ENCODE measurements around the gene NHS. TPM values are rescaled to one million over a fixed set of nuclear protein-coding genes. Genes with fewer than 3 reads are reported as not detected.

NHS gene
- polyA plus RNA-seq, 2 of the 4 experiments (the other 2 are of a cell fraction): 3.6 to 5.0 TPM

DNA sequence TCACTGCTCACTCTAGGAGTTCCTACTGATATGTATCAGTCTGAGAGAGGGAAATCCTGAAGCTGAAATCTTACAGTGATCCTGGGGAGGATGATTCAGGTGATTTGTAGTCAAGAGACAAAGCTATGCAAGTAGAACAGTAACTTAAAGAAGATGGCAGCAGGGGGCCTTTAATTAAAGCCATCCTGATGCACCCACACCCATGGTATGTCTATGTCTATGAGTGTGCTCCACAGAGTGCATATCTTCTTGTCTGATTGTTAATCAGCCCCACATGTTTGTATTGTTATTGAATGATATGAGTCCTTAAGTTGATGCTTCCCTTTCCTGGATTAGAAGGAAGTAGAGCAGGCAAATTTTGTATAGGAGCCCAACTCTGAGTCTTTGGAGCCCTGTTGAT, 78.8 kb downstream of the NHS start:
- TF ChIP-seq EHF (CRISPR knock-in tag; IDR thresholded peaks at IDR 0.05) (no peak), ZSCAN20 (CRISPR knock-in tag; IDR thresholded peaks at IDR 0.05) (no peak), CEBPB (IDR thresholded peaks at IDR 0.05) (no peak), PHF8 (IDR thresholded peaks at IDR 0.05; ENCODE audit: borderline replicate concordance, low read depth) (no peak), KDM5A (IDR thresholded peaks at IDR 0.05) (no peak), POLR2AphosphoS2 (conservative IDR thresholded peaks at IDR 0.05; ENCODE audit: low read length) (no peak), NPAS2 (CRISPR knock-in tag; IDR thresholded peaks at IDR 0.05; ENCODE audit: borderline replicate concordance) (no peak), GATA3 (IDR thresholded peaks at IDR 0.05; ENCODE audit: borderline replicate concordance) (no peak), JUNB (IDR thresholded peaks at IDR 0.05) (no peak)
- TF ChIP-seq, protein P1, sequence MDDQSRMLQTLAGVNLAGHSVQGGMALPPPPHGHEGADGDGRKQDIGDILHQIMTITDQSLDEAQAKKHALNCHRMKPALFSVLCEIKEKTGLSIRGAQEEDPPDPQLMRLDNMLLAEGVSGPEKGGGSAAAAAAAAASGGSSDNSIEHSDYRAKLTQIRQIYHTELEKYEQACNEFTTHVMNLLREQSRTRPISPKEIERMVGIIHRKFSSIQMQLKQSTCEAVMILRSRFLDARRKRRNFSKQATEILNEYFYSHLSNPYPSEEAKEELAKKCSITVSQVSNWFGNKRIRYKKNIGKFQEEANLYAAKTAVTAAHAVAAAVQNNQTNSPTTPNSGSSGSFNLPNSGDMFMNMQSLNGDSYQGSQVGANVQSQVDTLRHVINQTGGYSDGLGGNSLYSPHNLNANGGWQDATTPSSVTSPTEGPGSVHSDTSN (IDR thresholded peaks at IDR 0.05): no peak
- TF ChIP-seq, protein P2, sequence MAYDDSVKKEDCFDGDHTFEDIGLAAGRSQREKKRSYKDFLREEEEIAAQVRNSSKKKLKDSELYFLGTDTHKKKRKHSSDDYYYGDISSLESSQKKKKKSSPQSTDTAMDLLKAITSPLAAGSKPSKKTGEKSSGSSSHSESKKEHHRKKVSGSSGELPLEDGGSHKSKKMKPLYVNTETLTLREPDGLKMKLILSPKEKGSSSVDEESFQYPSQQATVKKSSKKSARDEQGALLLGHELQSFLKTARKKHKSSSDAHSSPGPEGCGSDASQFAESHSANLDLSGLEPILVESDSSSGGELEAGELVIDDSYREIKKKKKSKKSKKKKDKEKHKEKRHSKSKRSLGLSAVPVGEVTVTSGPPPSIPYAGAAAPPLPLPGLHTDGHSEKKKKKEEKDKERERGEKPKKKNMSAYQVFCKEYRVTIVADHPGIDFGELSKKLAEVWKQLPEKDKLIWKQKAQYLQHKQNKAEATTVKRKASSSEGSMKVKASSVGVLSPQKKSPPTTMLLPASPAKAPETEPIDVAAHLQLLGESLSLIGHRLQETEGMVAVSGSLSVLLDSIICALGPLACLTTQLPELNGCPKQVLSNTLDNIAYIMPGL (CRISPR knock-in tag; IDR thresholded peaks at IDR 0.05; ENCODE audit: borderline replicate concordance): no peak
- TF ChIP-seq, protein P3, sequence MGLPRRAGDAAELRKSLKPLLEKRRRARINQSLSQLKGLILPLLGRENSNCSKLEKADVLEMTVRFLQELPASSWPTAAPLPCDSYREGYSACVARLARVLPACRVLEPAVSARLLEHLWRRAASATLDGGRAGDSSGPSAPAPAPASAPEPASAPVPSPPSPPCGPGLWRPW (IDR thresholded peaks at IDR 0.05): no peak
- TF ChIP-seq, protein P4, sequence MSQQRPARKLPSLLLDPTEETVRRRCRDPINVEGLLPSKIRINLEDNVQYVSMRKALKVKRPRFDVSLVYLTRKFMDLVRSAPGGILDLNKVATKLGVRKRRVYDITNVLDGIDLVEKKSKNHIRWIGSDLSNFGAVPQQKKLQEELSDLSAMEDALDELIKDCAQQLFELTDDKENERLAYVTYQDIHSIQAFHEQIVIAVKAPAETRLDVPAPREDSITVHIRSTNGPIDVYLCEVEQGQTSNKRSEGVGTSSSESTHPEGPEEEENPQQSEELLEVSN (IDR thresholded peaks at IDR 0.05; ENCODE audit: borderline replicate concordance, low read depth): no peak
- Histone ChIP-seq H3K4me1 (peaks cover 11% of the 10 kb centered on the region; the same call in 2 of the 3 replicates), H3K4me3 (no peak overlapping the region), H3K27ac (no peak overlapping the region), H3K4me2 (no peak overlapping the region), H3K9me3 (no peaks in the 10 kb centered on the region)
- ATAC-seq (no peak), DNase-seq (ENCODE audit: low read depth in 1 of 2, low spot score in 1 of 2) (no peak), FAIRE-seq (no peak)
- POLR2A ChIA-PET: no interaction called here
- CTCF ChIA-PET: no interaction called here

DNA sequence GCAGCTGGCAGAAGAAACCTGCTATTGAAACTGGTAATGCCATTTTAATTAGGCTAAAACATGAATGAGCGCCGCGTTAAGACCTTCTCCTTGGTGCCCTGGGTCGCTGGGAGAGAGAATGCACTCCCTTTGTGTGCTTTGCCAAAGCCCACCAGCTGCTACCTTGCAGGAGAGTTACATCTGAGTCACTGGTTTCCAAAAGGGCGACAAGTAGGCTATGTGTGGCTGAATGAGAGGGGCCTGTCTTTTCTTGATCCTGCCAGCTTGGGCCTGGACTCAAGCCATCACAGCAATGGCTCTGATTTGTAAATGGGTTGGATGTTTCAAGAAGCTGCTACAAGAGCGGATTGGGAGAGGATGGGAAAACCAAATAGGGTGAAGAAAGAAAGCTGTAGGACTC, 81.5 kb downstream of the NHS start:
- FAIRE-seq (no peak), ATAC-seq (no peak), DNase-seq (ENCODE audit: low read depth in 1 of 2, low spot score in 1 of 2) (no peak)
- Histone ChIP-seq H3K4me2 (no peak overlapping the region), H3K27ac (no peak overlapping the region), H3K4me3 (no peak overlapping the region), H3K9me3 (no peaks in the 10 kb centered on the region), H3K4me1 (peaks cover 6% of the 10 kb centered on the region; the same call in 1 of the 3 replicates)
- TF ChIP-seq EHMT2 (IDR thresholded peaks at IDR 0.05; ENCODE audit: low read depth) (no peak), KDM5A (IDR thresholded peaks at IDR 0.05) (no peak), ZSCAN20 (CRISPR knock-in tag; IDR thresholded peaks at IDR 0.05) (no peak), RCOR1 (IDR thresholded peaks at IDR 0.05; ENCODE audit: low read depth, low read length) (no peak), MAZ (IDR thresholded peaks at IDR 0.05; ENCODE audit: borderline replicate concordance, low read depth, low read length) (no peak)
- 85% methylated on average over 6 of the region's 6 CpGs for WGBS (ENCODE audit: missing lambda C conversion rate)
- ChIA-PET CTCF (interaction anchor here (0.7 to 1.8 kb wide), 3 partner anchors 9 to 42 kb away, joined by 3 read pairs; no protein-coding TSS in a partner anchor), POLR2A (no interaction called here)

DNA sequence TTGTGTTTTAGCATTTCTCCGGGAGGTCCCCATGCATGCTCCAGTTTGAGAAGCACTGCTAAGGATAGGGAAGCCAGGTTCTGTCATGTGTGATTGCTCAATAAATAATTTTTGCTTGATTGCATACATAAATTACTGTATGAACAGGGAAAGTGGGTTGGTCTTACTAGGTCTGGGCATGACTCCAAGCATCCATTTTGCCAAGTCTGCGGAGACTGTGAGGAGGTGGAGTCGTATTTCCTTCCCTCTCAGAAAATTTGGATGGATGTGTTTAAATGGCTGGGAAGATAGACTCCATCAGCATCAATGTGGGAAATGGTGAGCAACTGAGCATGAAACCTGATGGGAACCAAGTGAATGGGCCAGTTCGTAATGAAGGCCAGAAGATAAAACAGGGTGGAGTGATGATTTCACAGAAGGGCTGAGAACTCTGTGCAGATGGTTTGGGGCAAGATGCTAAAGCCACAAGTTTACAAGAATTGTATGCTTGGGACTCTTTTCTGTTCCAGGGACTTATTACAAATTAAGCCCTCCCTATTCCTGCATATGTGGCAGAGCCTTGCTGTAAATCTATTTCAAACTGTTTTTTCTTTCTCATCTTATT, 84.1 kb downstream of the NHS start:
- Histone ChIP-seq H3K4me3 (no peak overlapping the region), H3K27ac (no peak overlapping the region), H3K4me1 (peaks cover 21% of the 10 kb centered on the region), H3K9me3 (no peaks in the 10 kb centered on the region), H3K4me2 (no peak overlapping the region)
- 80% methylated on average over 3 of the region's 4 CpGs for WGBS (ENCODE audit: missing lambda C conversion rate)
- ATAC-seq (no peak), FAIRE-seq (peak; percentile 7), DNase-seq (ENCODE audit: low read depth in 1 of 2, low spot score in 1 of 2) (no peak)
- no peak for TF ChIP-seq MAFK (IDR thresholded peaks at IDR 0.05; ENCODE audit: partially characterized antibody)
- TF ChIP-seq RARB (CRISPR knock-in tag; IDR thresholded peaks at IDR 0.05): no peak
- no peak for TF ChIP-seq BHLHE40 (IDR thresholded peaks at IDR 0.05; ENCODE audit: low read depth, low read length)
- no peak for TF ChIP-seq POLR2AphosphoS2 (conservative IDR thresholded peaks at IDR 0.05; ENCODE audit: low read length)
- TF ChIP-seq MAZ (IDR thresholded peaks at IDR 0.05; ENCODE audit: borderline replicate concordance, low read depth, low read length): no peak
- TF ChIP-seq TFCP2L1 (CRISPR knock-in tag; IDR thresholded peaks at IDR 0.05): no peak
- TF ChIP-seq CHD2 (IDR thresholded peaks at IDR 0.05; ENCODE audit: low read length, partially characterized antibody): no peak
- TF ChIP-seq, protein P5, sequence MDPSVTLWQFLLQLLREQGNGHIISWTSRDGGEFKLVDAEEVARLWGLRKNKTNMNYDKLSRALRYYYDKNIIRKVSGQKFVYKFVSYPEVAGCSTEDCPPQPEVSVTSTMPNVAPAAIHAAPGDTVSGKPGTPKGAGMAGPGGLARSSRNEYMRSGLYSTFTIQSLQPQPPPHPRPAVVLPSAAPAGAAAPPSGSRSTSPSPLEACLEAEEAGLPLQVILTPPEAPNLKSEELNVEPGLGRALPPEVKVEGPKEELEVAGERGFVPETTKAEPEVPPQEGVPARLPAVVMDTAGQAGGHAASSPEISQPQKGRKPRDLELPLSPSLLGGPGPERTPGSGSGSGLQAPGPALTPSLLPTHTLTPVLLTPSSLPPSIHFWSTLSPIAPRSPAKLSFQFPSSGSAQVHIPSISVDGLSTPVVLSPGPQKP (IDR thresholded peaks at IDR 0.05; ENCODE audit: low read depth, low read length): no peak
- no peak for TF ChIP-seq KDM1A (IDR thresholded peaks at IDR 0.05; ENCODE audit: low read depth)
- no peak for TF ChIP-seq ZC3H11A (IDR thresholded peaks at IDR 0.05)
- TF ChIP-seq NFE2L2 (conservative IDR thresholded peaks at IDR 0.05; ENCODE audit: low read length): no peak
- ChIA-PET CTCF (interaction anchor here (0.9 to 1.2 kb wide), 3 partner anchors 9 to 18 kb away, joined by 3 to 4 read pairs (median 3); no protein-coding TSS in a partner anchor), POLR2A (no interaction called here)

All from A549 (cell line).